Smooth muscle cell (in vitro differentiated cells): ENCODE measurements around the gene ATG7. TPM values are rescaled to one million over a fixed set of nuclear protein-coding genes. Genes with fewer than 3 reads are reported as not detected.
A peak's percentile ranks its signal among the peaks of the same experiment; 100 is the strongest.

Experiments used
- DNase-seq: peaks from one replicate; lab custom pipeline; 2025; ENCODE audit not compliant: unreplicated experiment; lab: John Stamatoyannopoulos, UW
- H2AFZ ChIP-seq: fragments of 200-600 bp; sonication (generic); 2 replicates; pipeline ENCODE4 v1.6.0; 2016; ENCODE audit warnings: antibody characterized with exemption, low read depth, mild to moderate bottlenecking
- H3F3A ChIP-seq: fragments of 200-600 bp; sonication (generic); 2 replicates; pipeline ENCODE4 v1.6.0; 2017; ENCODE audit warnings: antibody characterized with exemption, low read depth
- H3K27ac ChIP-seq: fragments of 200-600 bp; sonication (generic); 2 replicates; pipeline ENCODE4 v1.5.1; 2016; ENCODE audit warnings: low read depth, mild to moderate bottlenecking
- H3K27me3 ChIP-seq: fragments of 200-600 bp; sonication (generic); 2 replicates; pipeline ENCODE4 v1.6.1; 2016; ENCODE audit warnings: low read depth, mild to moderate bottlenecking
- H3K36me3 ChIP-seq: fragments of 200-600 bp; sonication (generic); 2 replicates; pipeline ENCODE4 v1.5.1; 2016; ENCODE audit warnings: low read depth
- H3K4me1 ChIP-seq: fragments of 200-600 bp; sonication (generic); 2 replicates; pipeline ENCODE4 v1.5.1; 2016; ENCODE audit warnings: low read depth
- H3K4me2 ChIP-seq: fragments of 200-600 bp; sonication (generic); 2 replicates; pipeline ENCODE4 v1.6.0; 2016; ENCODE audit warnings: mild to moderate bottlenecking
- H3K4me3 ChIP-seq: fragments of 200-600 bp; sonication (generic); 2 replicates; pipeline ENCODE4 v1.5.1; 2016; ENCODE audit warnings: mild to moderate bottlenecking
- H3K79me2 ChIP-seq: fragments of 200-600 bp; sonication (generic); 2 replicates; pipeline ENCODE4 v1.6.0; 2016; ENCODE audit warnings: low read depth, mild to moderate bottlenecking
- H3K9ac ChIP-seq: fragments of 200-600 bp; sonication (generic); 2 replicates; pipeline ENCODE4 v1.6.0; 2016; ENCODE audit warnings: low read depth
- H3K9me3 ChIP-seq: fragments of 200-600 bp; sonication (generic); replicated peaks from 2 replicates; pipeline ENCODE4 v1.5.1; 2016; ENCODE audit warnings: low read depth
- H4K20me1 ChIP-seq: fragments of 200-600 bp; sonication (generic); 2 replicates; pipeline ENCODE4 v1.6.0; 2016; ENCODE audit warnings: low read depth
- WGBS: methylation state at CpG from one replicate; pipeline ENCODE4 v1.1.7; 2016; ENCODE audit warnings: low lambda C conversion rate; 5-methylcytosine and 5-hydroxymethylcytosine counted together
- polyA plus RNA-seq: library from polyadenylated mRNA; unstranded; fragments of >200 nt; fragmentation: Nextera tagmentation; extraction: Ambion mirVana; gene quantifications from 2 replicates; pipeline ENCODE4 v1.2.1, GENCODE V29; 2016
- total RNA-seq: library from RNA; depleted of rRNA; stranded (reverse); fragments of >200 nt; gene quantifications from 2 replicates; pipeline ENCODE4 v1.2.3, GENCODE V29; 2014
- TF ChIP-seq, protein P1 (sequence below): fragments of 200-600 bp; sonication (generic); IDR thresholded peaks from 2 replicates; pipeline ENCODE4 v1.5.1; 2017; ENCODE audit warnings: borderline replicate concordance, mild to moderate bottlenecking, antibody characterized with exemption; ENCODE audit not compliant: insufficient read depth, poor library complexity, severe bottlenecking

ATG7 gene
- total and polyA plus RNA-seq, 2 experiments from 2014 or later = 19.4 to 40.3 TPM

DNA sequence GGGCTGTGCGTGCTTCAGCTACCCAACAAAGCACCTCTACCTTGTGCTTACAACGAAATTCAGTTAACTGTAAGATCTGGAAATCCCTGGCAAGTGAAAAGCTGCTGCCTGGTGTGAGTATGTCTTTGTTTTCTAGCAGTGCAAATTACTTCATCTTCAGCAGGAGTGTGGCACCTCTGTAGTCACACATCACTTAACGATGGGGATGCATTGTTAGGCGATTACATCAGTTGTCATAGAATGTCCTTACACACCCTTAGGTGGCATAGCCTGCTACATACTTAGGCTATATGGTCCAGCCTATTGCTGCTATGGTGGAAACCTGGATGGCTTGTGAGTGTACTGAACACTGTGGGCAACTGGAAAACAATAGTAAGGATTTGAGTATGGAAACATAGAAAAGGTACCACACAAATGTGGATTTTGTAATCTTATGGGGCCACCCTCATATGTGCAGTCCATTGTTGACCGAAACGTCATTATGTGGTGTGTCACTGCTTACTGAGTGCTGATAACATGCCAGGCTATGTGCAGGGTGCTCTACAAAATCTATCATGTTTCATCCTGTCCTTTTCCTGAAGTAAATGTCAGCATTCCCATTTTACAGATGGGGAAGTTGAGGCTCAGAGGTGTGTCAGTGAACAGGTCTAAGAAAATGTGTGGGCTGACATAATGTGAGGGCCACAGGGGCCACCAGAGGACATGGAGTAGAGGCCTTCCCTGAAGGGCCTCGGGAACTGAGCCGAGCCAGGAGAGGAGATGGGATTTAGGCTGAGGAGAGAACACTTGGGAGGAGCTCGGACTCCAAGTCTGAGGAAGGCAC lies 198.0 kb downstream of the ATG7 start:
- Histone ChIP-seq H3K9me3 (no peaks in the 10 kb centered on the region), H3K4me2 (no peak overlapping the region), H3K27ac (no peak overlapping the region), H3K36me3 (no peaks in the 10 kb centered on the region), H3K27me3 (no peaks in the 10 kb centered on the region), H3K79me2 (no peaks in the 10 kb centered on the region), H2AFZ (no peak overlapping the region), H4K20me1 (no peaks in the 10 kb centered on the region), H3K9ac (no peak overlapping the region), H3K4me1 (peaks cover 10% of the 10 kb centered on the region), H3K4me3 (no peak overlapping the region), H3F3A (peaks cover 16% of the 10 kb centered on the region)
- DNase-seq = no peak
- TF ChIP-seq, protein P1, sequence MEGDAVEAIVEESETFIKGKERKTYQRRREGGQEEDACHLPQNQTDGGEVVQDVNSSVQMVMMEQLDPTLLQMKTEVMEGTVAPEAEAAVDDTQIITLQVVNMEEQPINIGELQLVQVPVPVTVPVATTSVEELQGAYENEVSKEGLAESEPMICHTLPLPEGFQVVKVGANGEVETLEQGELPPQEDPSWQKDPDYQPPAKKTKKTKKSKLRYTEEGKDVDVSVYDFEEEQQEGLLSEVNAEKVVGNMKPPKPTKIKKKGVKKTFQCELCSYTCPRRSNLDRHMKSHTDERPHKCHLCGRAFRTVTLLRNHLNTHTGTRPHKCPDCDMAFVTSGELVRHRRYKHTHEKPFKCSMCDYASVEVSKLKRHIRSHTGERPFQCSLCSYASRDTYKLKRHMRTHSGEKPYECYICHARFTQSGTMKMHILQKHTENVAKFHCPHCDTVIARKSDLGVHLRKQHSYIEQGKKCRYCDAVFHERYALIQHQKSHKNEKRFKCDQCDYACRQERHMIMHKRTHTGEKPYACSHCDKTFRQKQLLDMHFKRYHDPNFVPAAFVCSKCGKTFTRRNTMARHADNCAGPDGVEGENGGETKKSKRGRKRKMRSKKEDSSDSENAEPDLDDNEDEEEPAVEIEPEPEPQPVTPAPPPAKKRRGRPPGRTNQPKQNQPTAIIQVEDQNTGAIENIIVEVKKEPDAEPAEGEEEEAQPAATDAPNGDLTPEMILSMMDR = no peak
- 83% methylated on average over 9 of the region's 9 CpGs for WGBS

DNA sequence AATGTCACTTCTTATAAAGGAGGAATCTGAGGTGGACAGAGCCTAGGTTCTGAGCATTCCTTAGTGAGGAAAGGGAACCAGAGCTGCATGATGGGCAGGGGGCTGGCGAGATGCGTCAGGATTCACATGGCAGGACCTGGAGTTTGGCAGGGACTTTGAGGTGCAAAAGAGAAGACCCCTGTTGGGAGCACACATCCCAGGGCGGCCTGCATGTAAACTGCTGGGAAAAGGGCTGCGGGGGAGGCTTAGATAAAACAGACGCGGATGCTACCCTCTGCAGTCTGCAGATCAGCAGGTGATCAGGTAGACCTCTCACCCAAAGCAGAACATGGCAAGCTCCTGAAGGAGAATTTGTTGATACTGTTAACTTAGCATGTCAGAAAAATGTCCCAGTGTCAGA lies 203.1 kb downstream of the ATG7 start:
- WGBS = 84% methylated on average over 6 of the region's 6 CpGs
- Histone ChIP-seq H3K4me3 (no peak overlapping the region), H3K4me1 (peaks cover 32% of the 10 kb centered on the region), H4K20me1 (no peaks in the 10 kb centered on the region), H3K4me2 (no peak overlapping the region), H3K36me3 (no peaks in the 10 kb centered on the region), H3K79me2 (no peaks in the 10 kb centered on the region), H3F3A (peaks cover 26% of the 10 kb centered on the region), H3K9ac (no peak overlapping the region), H3K9me3 (no peaks in the 10 kb centered on the region), H3K27me3 (no peaks in the 10 kb centered on the region), H2AFZ (no peak overlapping the region), H3K27ac (no peak overlapping the region)
- no peak for DNase-seq
- TF ChIP-seq, protein P1 = no peak

DNA sequence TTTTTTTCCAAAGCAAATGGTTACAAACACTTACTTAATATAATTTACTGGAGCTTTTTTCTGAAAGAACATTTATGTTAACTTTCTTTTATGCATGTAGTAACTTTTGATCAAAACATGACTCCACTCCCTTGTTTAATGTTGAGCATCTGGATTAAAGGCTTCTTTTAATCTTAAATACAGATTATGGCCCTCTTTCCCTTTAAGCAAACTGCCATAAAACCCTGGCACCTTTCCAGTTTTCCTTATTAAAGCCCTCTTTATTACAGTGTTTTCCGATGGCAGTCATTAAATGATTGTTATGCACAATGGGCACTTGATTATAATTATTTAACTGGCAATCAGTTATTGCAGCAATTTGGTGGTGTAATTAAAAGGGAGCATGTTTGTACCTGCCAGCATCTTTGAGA lies 204.5 kb downstream of the ATG7 start:
- no peak overlapping the region for H2AFZ ChIP-seq
- no peaks in the 10 kb centered on the region for H3K79me2 ChIP-seq
- no peaks in the 10 kb centered on the region for H3K27me3 ChIP-seq
- H3K9ac ChIP-seq = peak overlapping the region; percentile 41
- no peak overlapping the region for H3K4me3 ChIP-seq
- H4K20me1 ChIP-seq = no peaks in the 10 kb centered on the region
- DNase-seq = no peak
- peak overlapping the region; percentile 77 for H3K4me2 ChIP-seq
- H3K4me1 ChIP-seq = peaks cover 32% of the 10 kb centered on the region
- H3K9me3 ChIP-seq = no peaks in the 10 kb centered on the region
- H3F3A ChIP-seq = peaks cover 26% of the 10 kb centered on the region
- peak overlapping the region; percentile 96 for H3K27ac ChIP-seq
- 15% methylated on average over 1 of the region's 1 CpG for WGBS
- H3K36me3 ChIP-seq = no peaks in the 10 kb centered on the region
- TF ChIP-seq, protein P1 = no peak
